PC-3 (cell line): ENCODE measurements around the gene SLC25A47.

Experiments used
- CTCF ChIP-seq: fragments of 300-600 bp; sonication (generic); conservative IDR thresholded peaks from 2 replicates; pipeline ENCODE4 v1.5.1; 2017; ENCODE audit warnings: antibody characterized with exemption, low read depth, mild to moderate bottlenecking, low read length
- EZH2 ChIP-seq: fragments of 300-600 bp; sonication (generic); IDR thresholded peaks from one replicate; pipeline ENCODE4 v1.6.1; 2017; ENCODE audit warnings: antibody characterized with exemption, mild to moderate bottlenecking, low read length; ENCODE audit not compliant: unreplicated experiment
- EZH2phosphoT487 ChIP-seq: fragments of 300-600 bp; sonication (generic); IDR thresholded peaks from 2 replicates; pipeline ENCODE4 v1.6.1; 2018; ENCODE audit warnings: mild to moderate bottlenecking, antibody characterized with exemption, low read length, borderline replicate concordance

DNA sequence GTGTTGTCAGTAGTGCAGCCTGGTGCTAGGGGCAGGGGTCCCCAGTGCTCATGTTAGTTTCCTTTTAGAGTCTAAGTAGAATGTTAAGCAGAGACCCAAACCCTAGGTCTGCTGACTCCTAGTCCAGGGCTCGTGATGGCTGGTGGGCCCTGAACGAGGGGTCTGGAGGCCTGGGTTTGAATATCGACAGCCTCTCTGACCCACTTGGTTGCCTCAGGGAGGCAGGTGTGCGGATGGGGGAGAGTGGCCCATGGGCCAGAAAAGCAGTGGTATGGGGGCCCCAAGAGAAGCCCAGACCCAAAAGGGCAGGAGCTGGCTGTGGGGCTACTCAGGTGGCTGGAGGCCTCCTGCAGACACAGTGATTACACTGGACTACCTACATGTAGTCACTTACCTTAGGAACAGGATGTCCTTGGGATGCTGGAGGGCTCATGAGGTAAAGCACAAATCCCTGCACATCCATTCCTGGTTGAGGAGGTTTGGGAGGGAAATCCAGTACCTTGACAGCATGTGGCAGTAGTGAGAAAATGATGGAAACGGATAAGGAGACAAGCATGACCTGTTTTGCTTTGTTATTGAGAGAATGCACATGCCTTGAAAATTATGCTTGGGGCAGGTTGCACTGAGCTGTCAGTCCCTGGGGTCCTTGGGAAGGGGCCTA, 15.2 kb upstream of the SLC25A47 start:
- no peak for TF ChIP-seq CTCF
- TF ChIP-seq EZH2: no peak
- TF ChIP-seq EZH2phosphoT487: no peak
